NCI-H2227 treated with DMSO at 0.1 percent for 48 hours (cell line): Measurements from ENCODE around the gene PFDN2.

Experiments used
- DNase-seq: peaks from one replicate; lab custom pipeline; 2025; lab: John Stamatoyannopoulos, UW

The PFDN2 gene, protein sequence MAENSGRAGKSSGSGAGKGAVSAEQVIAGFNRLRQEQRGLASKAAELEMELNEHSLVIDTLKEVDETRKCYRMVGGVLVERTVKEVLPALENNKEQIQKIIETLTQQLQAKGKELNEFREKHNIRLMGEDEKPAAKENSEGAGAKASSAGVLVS

DNA sequence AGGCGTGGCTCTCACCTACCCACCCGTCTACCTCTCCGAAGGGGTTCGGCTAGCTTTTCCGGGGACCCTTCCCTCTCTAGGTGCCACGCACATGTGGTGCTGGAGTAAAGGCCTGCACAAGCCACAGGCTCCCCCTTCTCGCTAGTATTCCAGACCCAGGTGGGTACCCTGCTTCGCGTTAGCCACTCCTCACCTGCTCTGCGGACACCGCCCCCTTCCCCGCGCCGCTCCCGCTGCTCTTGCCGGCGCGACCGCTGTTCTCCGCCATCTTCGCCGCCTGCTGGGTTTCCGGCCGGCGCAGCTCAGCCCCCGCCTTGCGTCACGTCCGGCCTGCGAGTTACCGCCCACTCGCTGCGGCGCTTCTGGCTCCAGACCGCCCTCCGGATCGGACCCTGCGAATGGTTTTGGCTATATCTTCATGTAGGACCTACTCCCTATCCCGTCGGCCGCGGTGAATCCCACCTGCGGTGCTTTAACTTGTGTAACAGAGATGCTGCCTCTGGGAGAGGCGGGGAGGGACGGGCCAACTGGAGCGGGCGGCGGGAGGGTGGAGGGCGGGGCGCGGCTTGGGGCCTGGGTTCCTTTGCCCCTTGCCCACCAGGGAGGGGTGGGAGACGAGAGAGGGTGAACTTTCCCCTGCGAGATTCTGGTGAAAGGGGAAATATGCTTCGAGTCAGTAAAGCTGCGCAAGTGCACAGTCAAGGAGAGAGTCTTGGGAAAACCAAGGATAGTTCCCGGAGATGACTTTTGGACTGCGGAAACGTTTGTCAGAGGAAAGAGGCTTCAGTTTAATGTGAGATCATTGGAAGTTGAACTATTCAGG lies at the start of gene PFDN2, which contains the start of gene NIT1:
Gene PFDN2 (minus strand): TSS at position 279 of the 823 bp plus-strand sequence. CDS start 11 bp downstream, at position 268.
Gene NIT1 (plus strand): TSS at position 347 of the 823 bp plus-strand sequence. CDS start 72 bp downstream, at position 419.
- DNase-seq, result peak; percentile 90

DNA sequence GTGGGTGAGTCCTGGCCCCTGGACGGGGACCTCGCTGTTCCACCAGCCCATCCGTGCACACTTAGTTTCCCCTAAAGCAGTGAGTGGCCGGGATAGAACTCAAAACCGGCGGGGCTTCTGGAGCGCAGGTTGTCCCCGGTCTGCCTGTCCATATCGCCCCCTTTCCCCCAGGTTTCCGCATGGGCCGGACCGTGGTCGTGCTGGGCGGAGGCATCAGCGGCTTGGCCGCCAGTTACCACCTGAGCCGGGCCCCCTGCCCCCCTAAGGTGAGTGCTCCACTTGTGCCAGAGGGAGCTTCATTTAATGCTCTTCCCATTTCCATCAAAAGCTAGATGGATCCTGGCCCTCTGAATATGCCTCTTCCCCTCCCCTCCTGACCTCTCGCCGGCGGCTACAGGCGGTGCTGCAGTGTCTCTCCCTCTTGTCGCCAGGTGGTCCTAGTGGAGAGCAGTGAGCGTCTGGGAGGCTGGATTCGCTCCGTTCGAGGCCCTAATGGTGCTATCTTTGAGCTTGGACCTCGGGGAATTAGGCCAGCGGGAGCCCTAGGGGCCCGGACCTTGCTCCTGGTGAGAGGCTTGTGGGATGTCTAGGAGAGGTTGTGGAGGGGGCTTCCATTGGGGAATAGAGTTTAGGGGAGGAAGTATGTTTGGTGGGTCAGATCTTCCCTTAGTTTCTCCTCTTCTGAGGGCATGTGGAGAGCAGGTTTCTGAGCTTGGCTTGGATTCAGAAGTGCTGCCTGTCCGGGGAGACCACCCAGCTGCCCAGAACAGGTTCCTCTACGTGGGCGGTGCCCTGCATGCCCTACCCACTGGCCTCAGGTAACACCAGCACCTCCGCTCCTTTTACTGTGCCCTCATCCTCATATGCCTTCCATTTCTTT lies 49.1 kb upstream of the PFDN2 start:
- peak; percentile 18 for DNase-seq

DNA sequence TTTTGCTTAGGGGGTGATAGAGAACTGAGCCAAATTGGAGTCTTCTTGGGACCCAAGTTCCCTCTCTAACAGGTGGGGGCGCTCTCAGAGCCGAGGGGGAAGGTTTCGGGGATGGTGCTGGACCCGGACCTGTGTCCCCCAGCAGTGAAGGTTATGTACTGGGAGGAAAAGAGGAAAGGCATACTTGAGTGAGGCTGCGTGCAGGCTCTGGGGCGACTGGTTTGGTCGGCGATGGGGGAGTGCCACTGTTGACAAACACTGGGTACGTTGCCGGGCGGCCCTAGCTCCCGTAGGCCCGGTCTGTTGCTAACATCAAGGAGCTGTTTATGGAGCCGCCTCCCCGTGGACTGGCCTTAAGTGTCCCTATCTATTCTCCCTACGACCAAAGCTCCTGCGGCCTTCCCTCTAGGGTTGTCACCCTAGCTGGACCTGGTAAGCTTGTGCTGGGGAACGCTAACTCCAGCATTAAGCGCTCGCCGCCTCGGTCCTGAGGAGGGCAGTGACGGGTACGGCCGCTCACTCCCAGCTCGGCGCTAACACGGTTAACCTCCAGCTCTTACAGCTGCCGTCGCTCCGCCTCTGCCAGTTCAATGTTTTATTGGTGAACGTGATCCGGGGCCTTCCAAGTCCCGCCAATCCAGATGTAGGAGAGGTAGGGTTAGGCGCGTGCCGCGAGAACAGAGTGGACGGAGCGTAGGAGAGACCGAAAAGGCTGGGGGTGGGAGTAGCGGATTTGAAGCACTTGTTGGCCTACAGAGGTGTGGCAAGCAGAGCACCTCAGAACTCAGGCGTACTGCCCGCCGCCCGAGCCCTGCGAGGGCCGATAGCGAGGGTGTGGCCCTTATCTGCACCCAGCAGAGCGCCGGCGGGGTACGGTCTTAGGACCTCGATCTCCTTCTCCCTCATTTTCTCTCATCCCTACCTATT lies 48.2 kb upstream of the PFDN2 start, which contains the start of gene PPOX:
Gene PPOX (plus strand): TSS at position 685 of the 927 bp plus-strand sequence. CDS start 422 bp downstream, outside the sequence.
- DNase-seq, result peak; percentile 99

DNA sequence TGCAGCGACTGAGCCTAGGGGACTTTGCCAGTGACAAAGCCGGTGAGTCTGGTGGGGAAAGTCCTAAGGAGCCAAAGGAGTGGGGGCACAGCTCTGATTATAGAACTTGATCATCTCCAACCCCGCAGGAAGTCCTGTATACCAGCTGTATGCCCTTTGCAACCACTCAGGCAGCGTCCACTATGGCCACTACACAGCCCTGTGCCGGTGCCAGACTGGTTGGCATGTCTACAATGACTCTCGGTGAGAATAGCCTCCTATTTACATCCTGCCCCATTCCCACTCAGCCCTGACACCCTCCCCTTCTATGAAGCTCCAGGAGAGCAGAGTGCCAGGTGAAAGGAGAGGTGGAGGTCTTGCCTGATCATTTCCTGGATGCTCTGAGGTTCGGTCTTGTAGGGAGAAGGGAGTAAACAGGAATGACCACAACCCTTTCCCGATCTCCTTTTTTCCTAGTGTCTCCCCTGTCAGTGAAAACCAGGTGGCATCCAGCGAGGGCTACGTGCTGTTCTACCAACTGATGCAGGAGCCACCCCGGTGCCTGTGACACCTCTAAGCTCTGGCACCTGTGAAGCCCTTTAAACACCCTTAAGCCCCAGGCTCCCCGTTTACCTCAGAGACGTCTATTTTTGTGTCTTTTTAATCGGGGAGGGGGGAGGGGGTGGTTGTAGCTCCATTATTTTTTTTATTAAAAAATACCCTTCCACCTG lies 47.2 kb upstream of the PFDN2 start:
- no peak for DNase-seq

DNA sequence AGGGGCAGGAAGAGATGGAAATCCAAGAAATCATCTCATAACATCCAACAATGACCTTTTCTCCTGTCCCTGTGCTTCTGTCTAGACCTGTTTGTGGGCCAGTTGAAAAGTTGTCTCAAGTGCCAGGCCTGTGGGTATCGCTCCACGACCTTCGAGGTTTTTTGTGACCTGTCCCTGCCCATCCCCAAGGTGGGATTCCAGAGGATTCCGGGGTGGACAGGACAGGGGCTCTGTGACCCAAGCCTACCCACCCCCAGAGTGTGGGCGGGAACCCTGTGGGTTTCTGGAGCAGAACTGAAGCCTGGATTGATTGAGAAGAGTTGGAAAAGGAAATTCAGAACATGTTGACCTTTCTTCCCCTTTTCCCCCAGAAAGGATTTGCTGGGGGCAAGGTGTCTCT lies 46.0 kb upstream of the PFDN2 start:
- no peak for DNase-seq

DNA sequence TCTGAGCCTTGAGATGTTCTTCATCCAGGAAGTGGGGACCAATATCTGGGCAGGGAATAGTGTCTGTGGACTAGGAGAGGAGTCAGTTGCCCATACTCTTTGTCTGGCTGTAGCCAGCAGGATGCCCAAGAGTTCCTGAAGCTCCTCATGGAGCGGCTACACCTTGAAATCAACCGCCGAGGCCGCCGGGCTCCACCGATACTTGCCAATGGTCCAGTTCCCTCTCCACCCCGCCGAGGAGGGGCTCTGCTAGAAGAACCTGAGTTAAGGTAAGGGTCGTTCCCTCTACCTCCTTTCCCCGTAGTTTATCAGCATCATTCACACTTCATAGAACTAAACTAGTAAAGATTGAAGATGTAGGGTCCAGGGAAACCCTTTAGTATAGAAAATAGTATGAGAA lies 45.0 kb upstream of the PFDN2 start:
- DNase-seq, result no peak

DNA sequence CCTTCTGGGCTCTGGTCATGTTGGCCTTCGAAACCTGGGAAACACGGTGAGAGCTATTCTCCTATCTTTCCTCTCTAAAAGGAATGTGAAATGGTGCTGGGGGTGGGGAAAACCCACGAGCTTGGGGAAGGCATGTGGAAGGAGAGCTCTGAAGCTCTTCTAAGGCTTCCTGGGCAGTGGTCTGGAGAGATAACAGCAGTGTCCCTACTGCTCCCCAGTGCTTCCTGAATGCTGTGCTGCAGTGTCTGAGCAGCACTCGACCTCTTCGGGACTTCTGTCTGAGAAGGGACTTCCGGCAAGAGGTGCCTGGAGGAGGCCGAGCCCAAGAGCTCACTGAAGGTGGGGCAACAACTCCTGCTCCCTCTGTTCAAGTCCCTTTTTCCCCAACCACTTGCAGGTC lies 44.2 kb upstream of the PFDN2 start:
- DNase-seq, result no peak

DNA sequence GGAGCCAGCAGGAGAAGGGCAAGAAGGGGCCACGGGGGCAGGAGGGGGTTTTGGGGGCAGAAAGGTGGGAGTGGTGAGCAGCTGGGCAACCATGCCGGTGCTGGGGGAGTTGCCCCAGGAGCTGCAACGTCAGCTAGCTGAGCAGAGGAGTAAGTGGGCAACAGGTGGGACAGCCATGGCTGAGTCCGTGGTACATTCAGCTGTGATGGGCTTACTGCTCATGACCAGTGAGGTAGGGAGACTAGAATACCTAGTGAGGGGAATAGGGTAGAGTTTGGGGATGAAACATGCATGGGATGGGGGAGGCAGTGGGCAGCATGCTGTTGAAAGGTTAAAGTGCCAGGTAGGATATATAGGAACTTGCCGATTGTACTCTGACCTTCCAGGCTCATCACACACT lies 43.8 kb upstream of the PFDN2 start:
- DNase-seq, result no peak

DNA sequence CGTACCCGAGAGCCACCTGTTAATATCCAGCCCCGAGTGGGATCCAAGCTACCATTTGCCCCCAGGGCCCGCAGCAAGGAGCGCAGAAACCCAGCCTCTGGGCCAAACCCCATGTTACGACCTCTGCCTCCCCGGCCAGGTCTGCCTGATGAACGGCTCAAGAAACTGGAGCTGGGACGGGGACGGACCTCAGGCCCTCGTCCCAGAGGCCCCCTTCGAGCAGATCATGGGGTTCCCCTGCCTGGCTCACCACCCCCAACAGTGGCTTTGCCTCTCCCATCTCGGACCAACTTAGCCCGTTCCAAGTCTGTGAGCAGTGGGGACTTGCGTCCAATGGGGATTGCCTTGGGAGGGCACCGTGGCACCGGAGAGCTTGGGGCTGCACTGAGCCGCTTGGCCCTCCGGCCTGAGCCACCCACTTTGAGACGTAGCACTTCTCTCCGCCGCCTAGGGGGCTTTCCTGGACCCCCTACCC lies 42.9 kb upstream of the PFDN2 start:
- DNase-seq, result no peak

DNA sequence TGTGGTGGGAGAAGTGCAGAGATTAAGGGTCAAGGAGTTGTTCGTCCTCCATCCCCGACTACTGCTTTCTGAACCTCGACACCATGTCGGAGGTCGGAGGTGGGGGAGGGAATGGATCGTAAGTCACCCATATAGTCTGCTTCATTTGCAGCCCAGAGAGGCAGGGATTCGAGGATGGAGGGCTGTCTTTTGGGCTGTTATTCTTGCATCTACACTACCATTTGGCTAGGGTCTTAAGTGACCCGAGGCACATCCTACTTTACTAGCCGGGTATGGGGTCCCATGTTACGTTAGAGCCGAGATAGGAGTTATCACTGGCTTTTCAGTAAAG lies 42.0 kb upstream of the PFDN2 start:
- DNase-seq, result no peak

DNA sequence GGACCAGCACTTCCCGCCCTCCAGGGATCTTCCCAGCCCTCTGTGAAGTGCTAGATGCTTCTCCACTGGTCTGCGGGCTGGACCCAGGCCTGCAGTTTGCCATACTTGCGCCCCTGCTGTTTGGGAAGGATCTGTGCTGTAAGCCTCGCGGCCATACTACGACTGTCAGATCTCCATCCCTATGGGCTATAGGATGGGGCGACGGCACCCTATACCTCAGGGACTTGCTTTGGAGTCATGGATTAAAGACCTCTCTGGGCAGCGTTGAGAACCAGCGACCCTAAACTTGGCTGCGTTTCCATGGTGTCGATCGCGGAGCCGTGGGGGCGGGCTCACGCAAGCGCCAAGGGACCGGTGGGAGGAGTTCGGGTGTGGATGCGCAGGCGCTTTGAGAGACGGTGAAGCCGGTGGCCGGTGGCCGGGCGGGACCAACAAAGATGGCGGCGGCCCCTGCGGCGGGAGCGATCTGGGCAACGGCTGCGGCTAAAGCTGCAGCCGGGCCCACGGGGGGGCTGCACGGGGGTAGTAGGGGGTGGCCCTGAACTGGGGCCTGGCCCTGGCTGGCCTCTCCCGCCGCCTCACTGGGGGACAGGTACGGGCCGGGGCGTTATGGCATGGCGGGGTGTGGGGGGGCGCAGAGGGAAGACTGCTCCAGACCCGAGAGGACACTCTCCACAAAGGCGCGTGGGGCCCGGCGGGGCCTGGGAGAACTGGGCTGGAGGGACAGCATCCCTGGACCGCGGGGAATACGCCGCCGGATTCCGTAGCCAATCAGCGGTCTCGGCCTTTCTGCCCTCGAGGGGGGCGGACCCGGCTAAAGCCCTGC lies 41.5 kb upstream of the PFDN2 start, which contains the start of gene USP21:
Gene USP21 (plus strand): TSS at position 414 of the 826 bp plus-strand sequence. CDS start 1,141 bp downstream, outside the sequence.
- peak; percentile 96 for DNase-seq

DNA sequence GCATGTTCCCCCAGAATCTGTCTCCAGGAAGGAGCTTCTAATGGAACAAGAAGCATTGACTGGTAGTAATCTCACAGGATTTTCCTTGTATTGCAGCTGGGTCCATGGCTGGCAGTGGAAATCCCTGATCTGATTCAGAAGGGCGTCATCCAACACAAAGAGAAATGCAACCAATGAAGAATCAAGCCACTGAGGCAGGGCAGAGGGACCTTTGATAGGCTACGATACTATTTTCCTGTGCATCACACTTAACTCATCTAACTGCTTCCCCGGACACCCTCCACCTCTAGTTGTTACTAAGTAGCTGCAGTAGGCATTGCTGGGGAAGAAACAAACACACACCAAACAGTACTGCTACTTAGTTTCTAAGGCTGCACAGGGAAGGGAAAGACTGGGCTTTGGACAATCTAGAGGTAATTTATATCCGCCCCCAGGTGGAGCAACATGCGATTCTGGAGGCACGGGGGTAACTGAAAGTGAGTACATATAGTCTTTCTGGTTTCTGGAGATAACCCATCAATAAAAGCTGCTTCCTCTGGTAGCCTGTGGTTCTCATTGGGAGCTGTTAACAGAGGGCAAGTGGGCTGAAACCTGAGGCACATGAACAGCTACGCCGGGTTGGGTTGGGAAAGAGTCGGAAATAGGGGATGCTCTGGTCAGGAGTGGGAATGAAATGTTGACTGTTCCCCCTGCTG lies 40.6 kb upstream of the PFDN2 start:
- DNase-seq, result no peak

DNA sequence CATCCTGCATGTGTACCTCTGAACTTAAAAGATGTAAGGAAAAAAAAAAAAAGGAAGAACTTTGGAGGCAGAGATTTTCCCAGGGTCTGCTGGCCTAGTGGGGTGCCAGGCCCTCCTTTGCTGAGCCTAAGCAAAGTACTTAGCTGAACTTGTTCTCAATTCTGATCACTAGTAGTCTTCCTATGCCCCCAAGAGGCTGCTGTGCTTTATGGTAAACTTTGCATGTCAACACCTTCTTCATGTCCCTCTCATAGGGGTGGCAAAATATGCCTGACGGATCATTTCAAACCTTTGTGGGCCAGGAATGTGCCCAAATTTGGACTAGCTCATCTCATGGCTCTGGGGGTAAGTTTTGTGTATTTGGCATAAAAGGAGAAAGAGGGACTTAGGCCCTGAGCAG lies 40.0 kb upstream of the PFDN2 start:
- no peak for DNase-seq

DNA sequence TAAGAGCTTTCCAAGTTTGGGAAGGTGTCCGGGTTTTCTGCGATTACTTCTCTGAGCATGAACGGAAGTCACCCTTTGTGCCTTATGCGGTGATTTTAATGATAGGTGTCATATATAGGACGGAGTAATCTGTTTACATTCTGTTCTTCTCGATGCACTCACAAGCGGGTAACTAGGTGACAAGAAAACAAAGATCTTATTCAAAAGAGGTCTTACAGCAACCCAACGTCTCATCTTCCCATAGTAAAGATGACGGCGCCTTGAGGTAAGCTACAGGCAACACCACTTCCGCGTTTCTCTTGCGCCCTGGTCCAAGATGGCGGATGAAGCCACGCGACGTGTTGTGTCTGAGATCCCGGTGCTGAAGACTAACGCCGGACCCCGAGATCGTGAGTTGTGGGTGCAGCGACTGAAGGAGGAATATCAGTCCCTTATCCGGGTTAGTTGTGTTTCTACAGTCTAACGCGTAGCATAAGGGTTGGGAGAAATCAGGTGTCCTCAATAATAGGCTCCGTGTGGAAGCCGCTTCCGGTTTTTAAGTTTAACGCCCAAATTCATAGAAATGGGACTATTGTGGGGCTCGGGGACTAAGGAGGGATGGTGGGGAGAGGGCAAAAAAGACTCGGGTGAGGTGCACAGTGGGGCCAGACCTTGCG lies 36.0 kb upstream of the PFDN2 start, which contains the start of gene UFC1:
Gene UFC1 (plus strand): TSS at position 297 of the 656 bp plus-strand sequence. CDS start 20 bp downstream, at position 317.
- DNase-seq, result peak; percentile 93

DNA sequence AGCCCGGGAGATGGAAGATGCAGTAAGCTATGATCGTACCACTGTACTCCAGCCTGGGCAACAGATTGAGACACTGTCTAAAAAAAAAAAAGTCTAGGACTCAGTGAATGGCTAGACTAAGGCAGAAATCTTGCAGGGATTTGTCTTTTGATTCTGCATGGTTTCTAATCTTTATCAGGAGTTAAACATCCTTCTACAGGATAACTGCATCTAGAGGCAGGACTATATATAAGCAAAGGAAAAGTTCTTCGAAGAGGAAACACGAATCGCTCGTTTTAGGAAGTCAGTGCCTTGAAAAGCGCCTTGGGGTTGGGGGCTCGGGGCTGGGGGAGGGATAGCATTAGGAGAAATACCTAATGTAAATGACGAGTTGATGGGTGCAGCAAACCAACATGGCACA lies 35.3 kb upstream of the PFDN2 start:
- DNase-seq, result no peak

DNA sequence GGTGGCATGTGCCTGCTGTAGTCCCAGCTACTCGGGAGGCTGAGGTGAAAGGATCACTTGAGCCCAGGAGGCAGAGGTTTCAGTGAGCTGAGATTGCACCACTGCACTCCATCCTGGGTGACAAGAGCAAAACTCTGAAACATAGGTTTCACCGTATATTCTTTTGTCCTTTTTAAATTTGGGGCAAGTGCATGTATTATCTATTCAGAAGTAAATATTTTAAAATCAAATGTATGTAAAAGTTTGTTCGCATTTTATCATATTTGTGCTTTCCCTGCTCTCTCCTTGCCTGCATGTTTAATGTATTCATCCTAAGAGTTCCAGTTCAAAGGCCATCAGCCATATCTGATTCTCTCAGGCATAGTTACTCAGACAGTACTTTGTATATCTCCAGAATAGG lies 28.0 kb upstream of the PFDN2 start:
- DNase-seq, result no peak

DNA sequence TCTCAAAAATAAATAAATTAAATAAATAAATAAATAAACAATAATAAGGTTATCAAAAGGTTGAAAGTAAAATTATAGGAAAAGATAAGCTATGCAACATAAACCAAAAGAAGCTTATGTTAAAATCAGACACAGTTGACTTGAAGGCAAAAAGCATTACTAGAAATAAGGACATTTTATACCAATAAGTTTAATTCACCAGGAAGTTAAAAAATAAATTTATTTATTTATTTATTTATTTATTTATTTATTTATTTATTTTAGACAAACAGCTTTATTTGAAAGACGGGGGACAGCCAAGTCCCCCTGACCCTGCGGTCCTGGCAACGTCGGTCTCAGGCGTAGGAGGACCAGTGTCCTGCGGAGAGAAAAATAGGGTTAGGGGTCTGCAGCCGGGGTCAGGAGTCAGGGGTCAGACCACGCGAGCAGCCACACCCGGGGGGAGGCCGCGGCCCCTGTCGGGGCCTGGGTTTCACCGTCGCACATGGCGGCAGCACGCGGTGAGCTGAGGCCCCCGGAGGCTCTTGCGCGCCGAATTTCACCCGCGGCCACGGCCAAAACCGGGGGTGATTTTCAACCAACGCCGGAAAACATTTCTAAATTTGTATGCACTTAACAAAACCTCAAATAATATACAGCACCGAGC lies 23.0 kb upstream of the PFDN2 start:
- DNase-seq, result no peak

DNA sequence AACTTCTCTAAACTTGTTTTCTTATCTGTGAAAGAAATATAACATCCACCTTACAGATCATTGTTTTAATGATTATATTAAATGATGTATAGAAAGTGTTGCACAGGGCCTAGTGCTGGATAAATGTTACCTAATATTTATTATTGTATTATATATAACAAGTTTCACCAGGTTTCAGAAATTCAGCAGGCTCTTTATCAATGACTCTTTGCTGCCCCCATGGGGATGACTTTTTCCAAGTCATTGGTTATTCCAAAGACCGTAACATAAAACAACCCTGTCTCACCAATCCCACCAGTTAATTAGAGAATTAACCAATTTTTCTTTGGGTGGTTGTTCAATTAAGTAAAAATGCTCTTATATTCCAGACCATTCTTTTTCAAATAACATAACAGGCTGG lies 21.9 kb upstream of the PFDN2 start:
- peak; percentile 4 for DNase-seq
